G401 (cell line): ENCODE measurements around the gene PGA5. TPM values are rescaled to one million over a fixed set of nuclear protein-coding genes. Genes with fewer than 3 reads are reported as not detected.

Experiments used
- DNase-seq: peaks from one replicate; pipeline ENCODE4 v3.0.0-alpha.2; 2015; ENCODE audit warnings: low spot score
- in situ Hi-C: cut with HindIII; loops from 2 replicates; pipeline ENCODE4 v1.10.0; 2016; ENCODE audit warnings: low sequenced_read_pairs, mixed read lengths
- total RNA-seq: library from RNA; depleted of rRNA; stranded (reverse); fragments of >200 nt; shearing (Covaris generic); gene quantifications from 2 replicates; pipeline ENCODE4 v1.2.3, GENCODE V29; 2014

The PGA5 gene
- total RNA-seq, 1 experiment from 2014 or later = not detected

DNA sequence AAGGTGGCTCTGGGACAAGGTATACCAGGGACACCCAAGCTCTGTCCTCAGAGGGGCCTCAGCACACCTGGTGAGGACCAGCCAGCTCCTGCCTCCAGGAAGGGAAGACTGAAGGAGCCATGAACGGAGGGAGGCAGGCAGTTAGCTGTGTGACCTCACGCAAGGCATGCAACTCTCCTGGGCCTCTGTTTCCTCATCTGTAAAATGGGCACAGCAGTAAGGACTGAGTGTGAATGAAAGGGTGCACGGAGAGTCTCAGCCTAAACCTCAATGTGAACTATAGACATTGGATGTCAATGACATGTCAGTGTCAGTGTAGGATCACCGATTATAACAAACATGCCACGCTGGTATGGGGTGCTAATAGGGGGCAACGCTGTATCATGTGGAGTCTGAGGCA is 18.4 kb downstream of the PGA5 start:
- no peak for DNase-seq
- in situ Hi-C loops = no loop called here

DNA sequence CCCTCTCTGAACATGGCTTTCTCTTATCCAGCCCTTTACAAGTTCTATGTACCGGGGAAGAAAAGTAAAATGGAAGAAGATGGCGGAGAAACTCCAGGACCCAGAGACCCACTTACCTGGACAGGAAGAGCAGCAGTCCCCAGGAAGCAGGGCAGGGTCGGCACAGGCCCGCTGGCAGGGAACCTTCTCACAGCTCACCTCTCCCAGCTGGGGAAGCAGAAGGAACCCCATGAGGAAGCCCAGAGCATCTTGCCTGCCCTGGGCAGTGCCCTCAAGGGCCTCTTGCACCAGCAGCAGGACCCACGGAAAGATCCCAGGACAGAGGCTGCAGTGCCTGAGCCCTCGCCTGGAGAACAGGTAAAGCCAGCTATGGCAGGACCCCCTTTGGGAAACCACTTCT is 23.4 kb downstream of the PGA5 start:
- no peak for DNase-seq
- in situ Hi-C loops = no loop called here

DNA sequence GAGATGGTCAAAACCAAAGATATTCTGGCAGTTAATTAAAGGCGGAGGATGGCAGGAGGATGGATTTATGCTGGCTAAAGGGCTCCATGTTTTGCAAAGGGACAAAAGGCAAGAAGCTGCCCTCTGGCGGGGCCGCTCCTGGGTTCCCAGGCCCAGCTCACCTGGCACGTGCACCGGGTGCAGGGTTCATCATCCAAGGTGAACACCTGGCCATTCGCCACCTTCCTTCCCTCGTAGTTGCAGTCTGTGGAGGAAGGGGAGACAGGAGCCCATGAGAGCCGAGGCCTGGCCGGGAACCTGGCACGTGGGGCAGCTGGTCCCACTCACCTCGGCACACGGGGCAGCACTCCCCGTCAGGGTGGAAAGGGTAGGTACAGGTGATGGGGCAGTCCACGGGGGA is 23.8 kb downstream of the PGA5 start:
- in situ Hi-C loops = no loop called here
- no peak for DNase-seq

DNA sequence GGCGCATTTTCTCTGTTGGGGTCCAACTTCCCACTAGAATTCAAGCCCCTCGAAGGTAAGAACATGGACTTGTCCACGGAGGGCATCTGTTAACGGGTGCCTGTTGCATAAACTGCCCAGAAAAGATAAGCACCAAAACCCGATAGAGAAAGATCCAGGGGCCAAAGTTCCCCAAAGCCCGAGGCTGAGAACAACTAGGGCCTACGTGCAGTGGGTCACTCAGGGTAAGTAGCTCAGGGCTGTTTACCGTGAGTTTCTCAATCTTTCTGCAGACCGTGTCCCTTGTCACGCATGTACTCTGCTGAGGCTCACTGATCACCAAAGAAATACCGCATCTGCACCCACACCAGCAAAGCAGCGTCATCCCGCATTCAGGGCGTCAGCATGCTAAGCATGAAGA is 24.4 kb downstream of the PGA5 start:
- in situ Hi-C loops = no loop called here

DNA sequence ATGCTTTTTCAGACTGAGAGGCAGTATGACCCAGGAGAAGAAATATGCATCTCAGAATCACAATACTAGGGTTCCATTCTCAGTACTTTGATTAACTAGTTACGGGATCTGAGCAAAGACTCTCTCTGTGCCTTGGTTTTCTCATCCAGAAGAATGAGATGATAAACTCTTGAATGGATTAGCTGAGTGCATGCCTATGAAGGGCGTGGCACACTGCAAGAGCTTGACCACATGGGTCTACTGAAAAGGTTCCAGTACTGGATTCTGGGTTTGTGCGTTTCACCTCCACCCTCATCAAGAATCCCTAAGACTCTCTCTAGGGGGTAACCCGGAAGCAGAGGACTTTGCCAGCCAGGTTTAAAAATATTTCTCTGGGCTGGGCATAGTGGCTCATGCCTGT is 25.6 kb downstream of the PGA5 start:
- DNase-seq = no peak
- in situ Hi-C loops = no loop called here

More for the DNA sequence above, 24.4 kb downstream of the PGA5 start:
- no peak for DNase-seq

DNA sequence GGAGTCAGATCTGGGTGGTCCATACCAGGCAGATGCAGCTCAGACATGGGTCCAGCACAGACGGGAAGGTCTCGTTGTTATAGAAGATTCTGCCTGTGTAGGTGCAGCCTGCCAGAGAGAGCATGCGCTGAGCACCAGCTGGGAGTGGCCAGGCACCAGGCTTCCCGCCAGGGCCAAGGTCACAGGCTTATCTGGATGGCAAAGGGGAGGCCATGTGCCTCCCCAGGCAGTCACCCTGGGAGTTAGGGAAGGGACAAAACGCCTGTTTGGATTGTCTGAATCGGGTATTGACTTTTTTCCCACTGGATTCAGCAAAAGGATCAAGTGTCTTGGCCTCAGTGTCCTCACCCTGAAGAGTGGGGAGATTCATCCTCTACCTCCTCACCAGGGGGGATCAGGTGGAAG is 26.5 kb downstream of the PGA5 start:
- in situ Hi-C loops = no loop called here
- no peak for DNase-seq

DNA sequence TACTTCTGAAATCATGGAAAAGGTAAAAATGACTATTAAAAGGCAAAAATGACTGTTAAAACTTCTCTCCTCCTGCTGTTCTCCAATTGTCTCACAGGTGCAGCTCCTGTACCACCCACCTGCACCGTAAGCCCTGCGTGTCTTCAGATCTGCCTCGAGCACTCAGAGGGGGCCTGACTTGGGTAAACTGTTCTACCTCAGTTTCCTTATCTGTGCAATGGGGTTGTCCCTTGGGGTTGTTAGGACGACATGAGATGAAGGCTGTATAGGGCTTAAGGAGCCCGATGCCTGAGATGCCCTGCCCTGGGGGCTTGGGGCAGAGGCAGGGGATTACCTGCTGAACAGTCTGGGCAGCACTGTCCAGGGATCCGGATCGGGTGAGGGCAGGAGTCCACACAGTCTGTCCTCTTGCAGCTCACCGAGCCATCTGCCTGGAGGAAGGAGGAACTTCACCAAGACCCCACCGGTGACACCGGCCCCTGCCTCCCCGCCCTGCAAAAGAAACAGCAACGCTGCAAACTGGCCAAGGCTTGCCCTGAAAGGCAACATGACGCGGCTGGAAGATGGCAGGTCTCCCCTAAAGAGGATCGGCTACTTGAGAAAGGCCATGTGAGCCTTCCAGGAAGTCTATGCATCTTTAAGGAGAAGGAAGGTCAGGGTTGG is 27.7 kb downstream of the PGA5 start:
- in situ Hi-C loops = no loop called here
- DNase-seq = no peak

DNA sequence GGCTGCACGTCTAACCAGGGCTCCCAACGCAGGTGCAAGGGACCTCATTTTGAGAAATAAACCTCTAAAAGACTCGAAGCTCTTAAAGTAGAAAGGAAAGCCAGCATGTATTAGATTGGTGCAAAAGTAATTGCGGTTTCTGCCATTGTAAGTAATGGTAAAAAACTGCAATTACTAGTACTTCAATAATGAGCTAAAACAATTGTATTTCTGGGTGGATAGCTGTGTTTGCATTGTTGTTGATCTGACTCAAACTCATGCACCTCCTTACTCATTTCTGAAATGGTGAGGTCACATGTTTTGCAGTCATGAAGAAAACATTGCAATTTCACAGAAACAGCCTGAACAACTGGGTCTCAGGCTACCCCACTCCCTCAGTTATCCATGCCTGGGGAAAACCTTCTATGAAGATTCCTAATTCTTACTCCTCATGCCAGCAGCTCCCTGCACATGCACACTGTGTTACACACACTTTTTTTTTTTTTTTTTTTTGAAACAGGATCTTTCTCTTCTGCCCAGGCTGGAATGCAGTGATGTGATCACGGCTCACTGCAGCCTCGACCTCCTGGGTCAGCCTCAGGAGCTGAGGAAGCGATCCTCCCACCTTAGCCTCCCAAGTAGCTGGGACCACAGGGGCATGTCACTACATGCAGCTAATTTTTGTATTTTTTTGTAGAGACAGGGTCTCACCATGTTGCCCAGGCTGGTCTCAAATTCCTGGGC is 29.5 kb downstream of the PGA5 start:
- in situ Hi-C loops = no loop called here
- DNase-seq = no peak

DNA sequence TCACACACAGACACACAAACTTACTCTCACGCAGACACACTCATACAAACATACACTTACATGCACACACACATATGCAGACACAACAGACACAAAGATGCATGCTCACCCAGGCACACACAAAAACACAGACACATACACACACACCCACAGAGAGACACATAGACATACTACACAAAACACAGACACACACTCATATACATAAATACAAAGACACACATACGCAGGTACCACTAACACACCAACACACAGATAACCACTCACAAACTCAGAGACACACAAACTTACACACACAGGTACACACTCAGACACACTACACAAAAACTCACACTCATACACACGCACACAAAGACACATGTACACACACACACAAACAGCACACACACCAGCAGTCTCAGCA is 31.8 kb downstream of the PGA5 start:
- DNase-seq = no peak
- in situ Hi-C loops = no loop called here

DNA sequence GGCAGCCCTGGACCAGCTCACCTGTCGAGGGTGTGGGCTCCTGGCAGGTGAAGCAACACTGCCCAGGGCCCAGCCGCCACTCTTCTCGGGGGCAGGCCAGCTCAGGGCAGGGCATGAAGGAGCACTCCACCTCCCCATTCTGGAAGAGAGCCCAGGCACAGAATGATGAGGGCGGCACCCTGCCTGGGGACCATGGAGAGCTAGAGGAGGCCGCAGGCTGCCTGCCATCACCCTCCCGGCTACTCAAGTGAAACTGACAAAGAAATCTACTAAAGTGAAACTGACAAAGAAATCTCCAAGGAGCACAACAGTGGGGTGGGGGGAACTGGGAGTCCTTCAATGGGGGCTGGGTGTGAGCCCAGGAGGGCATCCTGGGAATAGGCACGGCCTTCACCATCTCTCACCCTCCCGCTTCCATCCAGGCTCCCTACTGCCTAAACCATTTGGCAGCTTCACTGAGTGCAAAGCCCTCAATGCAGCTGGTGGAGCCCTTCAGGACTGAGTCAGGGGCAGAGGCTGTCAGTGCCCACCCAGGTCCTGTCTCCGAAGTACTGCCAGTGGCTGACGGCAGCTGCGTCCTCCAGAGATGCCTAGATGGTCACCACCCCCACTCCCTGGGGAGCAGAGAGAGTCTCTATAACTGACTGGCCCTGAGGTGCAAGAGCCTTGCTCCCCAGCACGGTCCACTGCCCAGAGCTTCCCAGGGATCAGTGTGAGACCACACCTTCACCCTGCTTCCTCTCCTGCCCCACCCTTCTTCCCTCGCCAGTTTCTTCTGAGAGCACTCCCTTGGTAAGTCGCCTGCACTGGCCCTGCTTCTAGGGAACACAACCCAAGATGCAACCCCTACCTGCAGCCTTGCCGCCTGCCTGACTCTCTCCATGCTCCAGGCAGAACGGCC is 32.5 kb downstream of the PGA5 start:
- in situ Hi-C loops = no loop called here
- DNase-seq = no peak

DNA sequence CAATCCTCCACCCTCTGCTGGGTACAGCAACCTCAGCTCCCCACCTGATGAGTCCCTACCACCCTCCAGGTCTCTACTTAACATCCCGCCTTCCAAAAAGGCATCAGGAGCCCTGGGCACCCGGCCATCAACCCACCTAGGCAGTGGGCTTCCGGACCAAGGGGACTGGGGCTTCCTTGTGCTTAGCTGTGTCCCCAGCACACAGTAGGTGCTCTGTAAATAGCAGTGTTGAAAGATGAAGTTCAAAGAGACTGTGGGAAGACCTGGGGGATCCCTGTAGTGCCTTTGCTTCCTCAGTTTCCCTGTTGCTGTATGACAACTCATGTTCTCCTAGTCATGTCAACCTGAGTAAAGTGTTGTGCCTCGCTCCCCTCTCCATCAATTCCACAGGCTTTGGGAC is 33.1 kb downstream of the PGA5 start:
- in situ Hi-C loops = no loop called here
- DNase-seq = no peak

DNA sequence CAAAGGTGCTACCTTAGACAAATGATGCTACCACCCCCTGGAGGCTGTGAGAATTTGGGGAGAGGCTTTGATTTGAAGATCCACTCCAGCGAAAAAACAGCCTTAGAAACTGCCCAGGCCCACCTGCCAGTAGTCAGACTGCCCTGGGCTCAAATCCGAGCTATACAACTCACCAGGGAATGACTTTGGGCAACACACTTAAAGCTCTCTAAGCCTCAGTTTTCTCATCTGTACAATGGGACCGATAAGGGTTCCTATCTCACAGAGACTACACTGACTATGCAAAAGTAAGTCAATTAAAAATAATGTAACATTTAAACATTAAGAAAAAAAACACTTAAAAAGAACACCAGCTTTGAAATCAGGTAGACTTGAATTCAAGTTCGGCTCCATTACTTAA is 34.2 kb downstream of the PGA5 start:
- in situ Hi-C loops = no loop called here
- no peak for DNase-seq

DNA sequence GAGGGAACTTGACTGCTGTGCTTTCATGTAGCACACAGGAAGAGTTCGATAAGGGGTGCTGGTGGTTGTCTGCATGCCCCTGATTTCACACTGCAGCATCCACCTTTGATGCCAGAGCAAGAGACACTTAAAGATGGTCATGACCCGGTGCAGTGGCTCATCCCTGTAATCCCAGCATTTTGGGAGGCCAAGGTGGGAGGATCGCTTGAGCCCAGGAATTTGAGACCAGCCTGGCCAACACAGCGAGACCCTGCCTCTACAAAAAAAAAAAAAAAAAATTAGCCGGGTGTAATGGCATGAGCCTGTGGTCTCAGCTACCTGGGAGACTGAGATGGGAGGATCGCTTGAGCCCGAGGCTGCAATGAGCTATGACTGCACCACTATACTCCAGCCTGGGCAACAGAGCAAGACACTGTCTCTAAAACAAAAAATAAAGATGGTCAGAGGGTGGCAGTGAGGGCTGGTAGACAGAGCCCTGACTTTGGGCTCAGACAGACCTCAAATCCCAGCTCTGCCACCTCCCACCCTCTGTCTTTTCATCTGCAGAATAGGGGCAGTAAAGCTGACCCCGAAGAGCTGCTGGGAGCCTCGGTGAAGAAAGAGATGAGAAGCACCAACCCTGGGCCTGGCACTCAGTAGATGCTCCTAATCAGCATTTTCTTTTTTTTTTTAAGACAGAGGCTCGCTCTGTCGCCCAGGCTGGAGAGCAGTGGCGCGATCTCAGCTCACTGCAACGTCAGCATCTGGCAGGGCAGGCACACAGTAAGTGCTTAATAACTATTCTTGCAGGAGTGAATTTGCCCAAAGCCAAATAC is 36.4 kb downstream of the PGA5 start:
- DNase-seq = no peak
- in situ Hi-C loops = no loop called here

DNA sequence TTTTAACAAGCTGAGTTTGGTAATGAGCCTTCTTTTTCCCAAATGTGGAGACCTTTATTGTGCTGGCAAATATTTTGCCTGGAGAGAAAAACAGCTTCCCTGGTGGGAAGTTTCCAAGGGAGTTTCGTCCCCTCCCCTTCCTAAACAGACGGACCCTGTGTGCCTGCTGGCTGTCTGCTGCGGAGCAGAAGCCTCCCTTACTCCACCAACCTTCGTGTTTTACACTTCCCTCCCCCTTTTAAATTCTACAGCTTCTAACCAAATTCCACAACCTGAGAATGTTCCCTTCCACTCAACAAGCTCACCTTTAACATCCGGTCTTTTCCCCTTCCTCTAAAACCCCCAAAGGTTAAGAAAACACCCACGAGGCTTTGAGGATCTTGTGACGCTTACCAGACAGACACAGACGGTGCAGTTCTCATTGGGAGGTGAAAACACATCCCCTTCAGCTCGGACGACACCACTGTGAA is 37.1 kb downstream of the PGA5 start:
- no peak for DNase-seq
- in situ Hi-C loops = no loop called here

DNA sequence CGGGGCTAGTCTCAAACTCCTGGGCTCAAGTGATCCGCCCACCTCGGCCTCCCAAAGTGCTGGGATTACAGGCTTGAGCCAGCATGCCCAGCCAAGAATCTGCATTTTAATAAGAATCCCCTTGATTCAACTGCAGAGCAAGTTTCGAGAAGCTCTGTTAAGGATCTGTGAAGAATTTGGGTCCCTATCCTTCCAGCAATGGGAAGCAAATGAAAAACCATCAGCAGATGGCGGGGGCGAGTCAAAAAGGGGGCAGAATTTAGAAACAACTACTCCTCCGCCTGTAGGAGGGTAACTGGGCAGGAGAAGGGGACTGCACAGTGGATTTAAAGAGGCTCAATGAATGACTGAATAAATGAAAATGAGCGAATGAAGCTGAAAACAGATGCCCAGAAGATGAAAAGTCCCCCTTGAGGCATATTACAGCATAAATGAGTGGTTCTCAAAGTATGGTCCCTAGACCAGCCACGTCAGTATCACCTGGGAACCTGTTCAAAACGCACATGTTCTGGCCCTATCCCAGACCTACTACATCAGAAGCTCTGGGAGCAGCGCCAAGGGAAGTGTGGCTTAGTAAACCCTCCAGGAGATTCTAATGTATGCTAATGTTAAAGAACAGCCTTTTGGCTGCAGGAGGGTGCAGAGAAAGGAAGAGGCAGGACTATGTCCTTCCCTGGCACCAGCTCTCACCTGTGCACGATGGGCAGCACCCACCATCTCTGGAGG is 39.1 kb downstream of the PGA5 start:
- no peak for DNase-seq
- in situ Hi-C loops = no loop called here

DNA sequence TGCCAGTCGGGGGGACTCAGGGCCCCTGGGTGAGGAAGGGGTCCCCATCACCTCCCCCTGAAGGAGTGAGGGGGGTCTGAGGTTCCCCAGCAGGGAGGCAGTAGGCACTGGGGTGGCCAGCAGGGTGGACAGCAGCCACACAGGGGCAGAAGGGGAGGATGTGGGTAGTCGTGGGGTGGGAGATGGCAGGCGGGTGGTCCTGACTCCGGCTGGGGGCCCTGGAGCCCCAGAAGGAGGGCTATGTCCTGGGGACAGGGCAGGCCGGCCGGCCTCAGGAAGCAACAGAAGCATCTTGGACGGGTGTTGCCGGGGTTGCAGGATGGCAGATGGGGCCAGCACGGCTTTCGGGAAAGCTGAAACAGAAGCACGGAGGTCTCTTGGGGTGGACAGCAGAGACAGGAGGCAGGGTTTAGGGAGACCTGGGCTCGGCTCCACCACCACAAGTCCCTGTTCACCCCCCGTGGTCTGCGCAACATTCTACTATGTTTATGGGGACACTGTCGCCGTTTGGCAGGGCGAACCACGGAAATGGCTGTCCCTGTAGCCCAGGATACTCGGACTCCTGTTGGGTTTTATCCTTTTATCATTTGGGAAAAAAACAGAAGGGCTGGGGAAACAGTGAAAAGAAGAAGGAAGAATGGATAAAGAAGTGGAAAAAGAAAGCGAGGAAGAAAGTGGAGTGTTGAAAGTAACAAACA is 40.1 kb downstream of the PGA5 start:
- DNase-seq = peak; percentile 6
- in situ Hi-C loops = no loop called here

DNA sequence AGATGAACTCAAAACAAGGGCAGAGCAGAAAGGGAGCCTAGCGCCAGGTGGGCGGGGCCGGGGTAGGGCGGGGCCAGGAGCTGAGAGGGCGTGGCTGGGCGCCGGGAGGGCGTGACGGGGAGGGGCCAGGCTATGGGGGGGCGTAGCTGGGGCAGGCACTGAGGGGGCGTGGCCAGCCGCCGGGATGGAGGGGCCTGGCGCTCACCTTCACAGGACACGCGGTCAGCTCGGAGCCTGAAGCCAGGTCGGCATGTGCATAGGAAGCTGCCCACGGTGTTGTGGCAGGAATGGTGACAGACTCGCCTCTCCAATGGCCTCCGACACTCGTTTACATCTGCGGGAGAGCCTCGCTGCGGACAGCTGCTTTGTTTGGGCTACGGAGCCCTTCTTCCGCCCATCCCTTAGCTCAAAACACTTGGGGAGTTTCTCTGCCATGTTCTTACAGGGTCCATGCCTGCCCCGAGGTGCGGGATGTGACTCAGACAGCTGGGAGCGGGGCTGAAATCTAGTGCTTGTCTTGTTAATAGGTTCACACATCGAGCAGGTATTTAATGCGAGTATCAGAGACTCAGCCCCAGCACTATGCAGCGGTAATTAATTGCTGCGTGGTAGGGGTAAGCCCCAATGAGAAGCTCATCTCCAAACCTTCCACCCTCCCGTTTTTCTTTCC is 40.7 kb downstream of the PGA5 start:
- peak; percentile 66 for DNase-seq
- in situ Hi-C loops = no loop called here

DNA sequence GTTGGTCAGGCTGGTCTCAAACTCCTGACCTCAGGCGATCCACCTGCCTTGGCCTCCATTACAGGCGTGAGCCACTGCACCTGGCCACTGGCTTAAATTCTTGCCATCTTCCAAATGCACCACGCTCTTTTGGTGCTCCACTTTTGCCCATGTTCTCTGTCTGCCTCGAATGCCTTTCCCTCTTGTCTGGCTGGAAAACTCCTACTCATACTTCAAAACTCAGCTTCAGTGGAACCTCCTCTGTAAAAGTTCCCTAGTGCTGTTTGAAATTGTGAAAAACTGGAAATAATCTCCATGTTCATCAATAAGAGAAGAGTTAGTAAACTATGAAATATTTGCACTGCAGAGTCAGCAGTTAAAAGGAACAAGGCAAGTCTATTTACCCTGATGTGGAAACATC is 42.6 kb downstream of the PGA5 start:
- DNase-seq = no peak
- in situ Hi-C loops = no loop called here
